Measurements from ENCODE around the gene CDC123.

- TF ChIP-seq CTCF (IDR thresholded peaks at IDR 0.05; ENCODE audit: low read depth, low read length): no peak
- no peak for TF ChIP-seq EZH2phosphoT487 (IDR thresholded peaks at IDR 0.05; ENCODE audit: low read depth)
Measured at GRCh38 chr10:12208460-12208859, 12.5 kb downstream of the CDC123 start.

Data from OCI-LY3 (cell line).